T-cell (primary cell): Measurements from ENCODE around the gene TTYH3. TPM values are rescaled to one million over a fixed set of nuclear protein-coding genes. Genes with fewer than 3 reads are reported as not detected.
A peak's percentile ranks its signal among the peaks of the same experiment; 100 is the strongest.

Source experiments
- ATAC-seq, 4 experiments: fragments of 200-7000 bp in 3 of 4; fragments of 150-1000 bp in 1 of 4; cut with Tn5 transposase; replicated peaks in 1 of 4; 1 replicate in 3 of 4; 2 replicates in 1 of 4; pipeline ENCODE4 v1.10.0; 2021; ENCODE audit warnings: moderate library complexity in 3 of 4, mild to moderate bottlenecking in 2 of 4, moderate number of reproducible peaks in 1 of 4
- CTCF ChIA-PET, 2 donors: fragments of 300-600 bp; sonication (Branson Sonifier 250); formaldehyde crosslinking; loops; one replicate each; lab custom pipeline; 2022; ENCODE audit warnings: antibody characterized with exemption in 2 of 2; lab: Charles Lee
- POLR2A ChIA-PET, 2 donors: fragments of 300-600 bp; sonication (Branson Sonifier 250); formaldehyde crosslinking; loops; one replicate each; lab custom pipeline; 2022; ENCODE audit warnings: antibody characterized with exemption in 2 of 2; lab: Charles Lee
- DNase-seq, 35 experiments: peaks; one replicate each; pipeline versions ENCODE4 v3.0.0 to v3.0.0-alpha.2; 2013 to 2023
- H3K27ac ChIP-seq: one replicate; pipeline ENCODE4 v1.5.1; 2013; ENCODE audit warnings: low read length
- H3K27me3 ChIP-seq, 2 experiments: replicated peaks in 1 of 2; 1 replicate in 1 of 2; 2 replicates in 1 of 2; pipeline versions ENCODE4 v1.6.1 to v1.7.0; 2013; ENCODE audit warnings: low read length in 1 of 2, mixed read lengths in 1 of 2; ENCODE audit not compliant: control insufficient read depth in 2 of 2, insufficient read depth in 2 of 2; ENCODE audit errors: extremely low read depth in 1 of 2
- H3K36me3 ChIP-seq, 2 donors: 1 replicate in 1 of 2; 2 replicates in 1 of 2; pipeline versions ENCODE4 v1.6.1 to v1.7.0; 2013; ENCODE audit warnings: low read length in 1 of 2; ENCODE audit not compliant: control insufficient read depth in 2 of 2, insufficient read depth in 1 of 2; ENCODE audit errors: extremely low read depth in 1 of 2
- H3K4me1 ChIP-seq, 2 experiments: 1 replicate in 1 of 2; 2 replicates in 1 of 2; pipeline versions ENCODE4 v1.6.1 to v1.7.0; 2013; ENCODE audit warnings: low read length in 2 of 2, mixed read lengths in 1 of 2; ENCODE audit not compliant: insufficient read depth in 2 of 2, control insufficient read depth in 1 of 2; ENCODE audit errors: extremely low read depth in 1 of 2
- H3K4me3 ChIP-seq, 2 donors: 1 replicate in 1 of 2; 2 replicates in 1 of 2; pipeline versions ENCODE4 v1.5.1 to v1.7.0; 2013; ENCODE audit warnings: mild to moderate bottlenecking in 2 of 2, low read length in 1 of 2, moderate library complexity in 1 of 2; ENCODE audit not compliant: control insufficient read depth in 1 of 2; ENCODE audit errors: extremely low read depth in 1 of 2
- H3K9me3 ChIP-seq: 2 replicates; pipeline ENCODE4 v1.7.0; 2013
- H3K27ac Mint-ChIP-seq, 2 donors: one replicate each; pipeline ENCODE4 v1.8.0; 2020 to 2021; ENCODE audit warnings: mild to moderate bottlenecking in 2 of 2, mixed read lengths in 2 of 2
- H3K27me3 Mint-ChIP-seq, 2 donors: one replicate each; pipeline ENCODE4 v1.8.0; 2021 to 2022; ENCODE audit warnings: mixed read lengths in 2 of 2
- H3K36me3 Mint-ChIP-seq: one replicate; pipeline ENCODE4 v1.8.0; 2021; ENCODE audit warnings: mixed read lengths
- H3K4me1 Mint-ChIP-seq, 3 donors: one replicate each; pipeline ENCODE4 v1.8.0; 2020 to 2022; ENCODE audit warnings: mixed read lengths in 3 of 3, mild to moderate bottlenecking in 1 of 3
- H3K4me3 Mint-ChIP-seq, 3 donors: one replicate each; pipeline ENCODE4 v1.8.0; 2020 to 2022; ENCODE audit warnings: mild to moderate bottlenecking in 3 of 3, mixed read lengths in 3 of 3, moderate library complexity in 3 of 3
- H3K9me3 Mint-ChIP-seq, 3 donors: one replicate each; pipeline ENCODE4 v1.8.0; 2020 to 2022; ENCODE audit warnings: mixed read lengths in 3 of 3
- WGBS: methylation state at CpG from one replicate; pipeline ENCODE4 v1.1.5; 2013; ENCODE audit warnings: missing lambda C conversion rate; ENCODE audit not compliant: insufficient coverage; 5-methylcytosine and 5-hydroxymethylcytosine counted together
- total RNA-seq, 35 experiments: library from RNA in 6 of 35; stranded (reverse) in 6 of 35; fragments of 120-200 nt in 1 of 35; gene quantifications; one replicate each; pipeline versions ENCODE4 v1.2.1 to v1.2.4 and lab custom pipeline; 2013 to 2026

The TTYH3 gene
- total RNA-seq, 5 donors from 2014 or later (not counting 1 experiment from before 2014, with no cell fraction given), result 11.5 to 17.7 (median 14.5) TPM

DNA sequence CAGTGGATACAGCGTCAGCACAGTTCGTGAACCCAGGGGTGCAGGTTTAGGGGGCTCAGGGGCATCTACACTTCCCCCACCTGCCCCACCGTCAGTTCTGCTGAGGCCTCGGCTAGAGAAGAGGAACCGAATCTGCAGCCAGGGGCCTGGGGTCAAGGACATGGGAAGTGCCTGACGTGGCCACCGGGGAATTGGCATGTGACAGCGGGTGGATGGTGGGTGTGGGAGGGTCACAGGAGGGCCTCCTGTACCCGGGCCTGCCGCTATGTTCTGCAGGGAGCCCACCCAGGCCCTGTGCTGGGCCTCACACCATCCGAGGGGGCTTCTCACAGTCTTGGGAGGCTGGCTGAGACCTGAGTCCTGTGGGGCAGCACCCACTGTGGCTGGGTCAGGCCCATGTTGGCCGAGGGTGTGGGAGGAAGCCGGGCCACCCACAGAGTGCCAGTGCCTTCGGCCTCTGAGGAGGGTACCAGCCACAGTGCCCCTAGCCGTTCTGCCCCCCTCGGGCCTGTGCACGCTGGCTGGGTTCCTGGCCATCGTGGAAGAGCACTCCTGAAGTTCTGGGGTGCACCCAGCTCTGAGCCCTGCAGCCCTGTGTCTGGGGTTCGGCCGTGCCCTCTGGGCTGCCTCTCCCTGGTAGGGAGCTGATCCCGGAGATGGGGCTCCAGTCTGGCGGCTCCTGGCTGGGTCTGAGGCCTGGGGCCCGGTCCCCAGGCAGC, 5.9 kb downstream of the TTYH3 start:
- no peak for ATAC-seq
- Mint-ChIP-seq H3K27me3 (no peaks in the 10 kb centered on the region), H3K36me3 (no peaks in the 10 kb centered on the region), H3K27ac (no peak overlapping the region), H3K4me3 (no peak overlapping the region), H3K4me1 (peaks cover 12 to 16% (median 14%) of the 10 kb centered on the region in 3 donors), H3K9me3 (no peaks in the 10 kb centered on the region)
- peaks cover 0 to 3% of the 10 kb centered on the region in 2 experiments for H3K27me3 ChIP-seq
- CTCF ChIA-PET, result interaction anchor here in 1 of 2 donors (0.6 kb wide), 1 partner anchor 258 kb away, joined by 4 read pairs; no protein-coding TSS in a partner anchor
- H3K4me1 ChIP-seq, result peaks cover 2 to 17% of the 10 kb centered on the region in 2 experiments
- DNase-seq, result peak in 1 of 35 experiments; percentile 43
- peaks cover 0 to 15% of the 10 kb centered on the region in 2 donors for H3K36me3 ChIP-seq
- H3K9me3 ChIP-seq, result no peaks in the 10 kb centered on the region
- POLR2A ChIA-PET, result no interaction called here
- H3K4me3 ChIP-seq, result no peak overlapping the region
- 80% methylated on average over 19 of the region's 23 CpGs for WGBS
- no peak overlapping the region for H3K27ac ChIP-seq

- peaks cover 0 to 15% of the 10 kb centered on the region in 2 donors for H3K36me3 ChIP-seq
- ChIA-PET POLR2A (no interaction called here), CTCF (interaction anchor here in 1 of 2 donors (0.6 kb wide), 1 partner anchor 259 kb away, joined by 4 read pairs; no protein-coding TSS in a partner anchor)
- Mint-ChIP-seq H3K27me3 (no peaks in the 10 kb centered on the region), H3K4me3 (no peak overlapping the region), H3K9me3 (no peaks in the 10 kb centered on the region), H3K4me1 (peaks cover 8 to 13% (median 11%) of the 10 kb centered on the region in 3 donors), H3K27ac (no peak overlapping the region), H3K36me3 (no peaks in the 10 kb centered on the region)
- 94% methylated on average over 28 of the region's 34 CpGs for WGBS
- no peak overlapping the region for H3K4me3 ChIP-seq
- DNase-seq (no peak), ATAC-seq (no peak)
- peaks cover 0 to under 1% of the 10 kb centered on the region in 2 experiments for H3K27me3 ChIP-seq
- no peaks in the 10 kb centered on the region for H3K9me3 ChIP-seq
- no peak overlapping the region for H3K27ac ChIP-seq
- H3K4me1 ChIP-seq, result peaks cover 2 to 9% of the 10 kb centered on the region in 2 experiments
These were observed 6.6 kb downstream of the TTYH3 start for GRCh38 chr7:2638224-2638991.

DNA sequence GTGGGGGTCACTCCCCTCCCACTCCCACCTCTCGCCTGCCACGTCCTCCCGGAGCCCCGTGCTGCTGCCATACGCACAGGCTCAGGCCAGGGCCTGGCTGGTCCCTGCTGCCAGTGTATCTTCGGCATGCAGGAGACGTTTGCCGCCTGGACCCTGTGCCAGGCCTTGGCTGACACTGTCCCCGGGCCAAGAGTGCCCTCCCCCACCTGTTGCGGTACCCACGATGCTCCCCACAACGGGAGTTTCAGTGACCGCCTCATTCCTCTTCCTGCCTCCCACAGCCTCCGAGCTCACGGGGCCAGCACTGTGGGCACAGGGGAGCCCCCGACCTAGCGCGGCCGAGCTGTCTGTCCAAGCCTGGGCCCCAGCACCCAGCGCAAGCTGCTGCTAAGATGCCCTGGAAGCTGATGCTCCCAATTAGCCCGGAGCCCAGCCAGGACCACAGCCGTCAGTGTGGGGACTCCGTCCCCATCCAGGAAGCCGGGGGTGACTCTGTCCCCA, 7.4 kb downstream of the TTYH3 start:
- H3K9me3 ChIP-seq, result no peaks in the 10 kb centered on the region
- no peaks in the 10 kb centered on the region for H3K36me3 Mint-ChIP-seq
- H3K4me3 ChIP-seq, result no peak overlapping the region
- H3K4me1 Mint-ChIP-seq, result peaks cover 0 to 17% (median 11%) of the 10 kb centered on the region in 3 donors
- no peak overlapping the region for H3K27ac Mint-ChIP-seq
- H3K9me3 Mint-ChIP-seq, result no peaks in the 10 kb centered on the region
- H3K4me1 ChIP-seq, result peaks cover 0 to 8% of the 10 kb centered on the region in 2 experiments
- H3K27me3 Mint-ChIP-seq, result no peaks in the 10 kb centered on the region
- H3K27ac ChIP-seq, result no peak overlapping the region
- WGBS, result 88% methylated on average over 19 of the region's 24 CpGs
- no peak overlapping the region for H3K4me3 Mint-ChIP-seq
- ATAC-seq (no peak), DNase-seq (no peak)
- H3K36me3 ChIP-seq, result peaks cover 0 to 13% of the 10 kb centered on the region in 2 donors
- no peaks in the 10 kb centered on the region for H3K27me3 ChIP-seq
- CTCF ChIA-PET, result no interaction called here
- POLR2A ChIA-PET, result no interaction called here

GRCh38 chr7:2639695-2640481, 8.1 kb downstream of the TTYH3 start:
- Histone ChIP-seq H3K9me3 (no peaks in the 10 kb centered on the region), H3K4me3 (no peak overlapping the region), H3K27ac (no peak overlapping the region), H3K4me1 (peaks cover 0 to 14% of the 10 kb centered on the region in 2 experiments), H3K27me3 (no peaks in the 10 kb centered on the region), H3K36me3 (peaks cover 0 to 13% of the 10 kb centered on the region in 2 donors)
- H3K4me3 Mint-ChIP-seq, result no peak overlapping the region
- H3K4me1 Mint-ChIP-seq, result peaks cover 6 to 23% (median 18%) of the 10 kb centered on the region in 3 donors
- ChIA-PET CTCF (no interaction called here), POLR2A (no interaction called here)
- DNase-seq, result no peak
- H3K9me3 Mint-ChIP-seq, result no peaks in the 10 kb centered on the region
- 94% methylated on average over 26 of the region's 37 CpGs for WGBS
- H3K27me3 Mint-ChIP-seq, result no peaks in the 10 kb centered on the region
- no peaks in the 10 kb centered on the region for H3K36me3 Mint-ChIP-seq
- no peak for ATAC-seq
- no peak overlapping the region for H3K27ac Mint-ChIP-seq

DNA sequence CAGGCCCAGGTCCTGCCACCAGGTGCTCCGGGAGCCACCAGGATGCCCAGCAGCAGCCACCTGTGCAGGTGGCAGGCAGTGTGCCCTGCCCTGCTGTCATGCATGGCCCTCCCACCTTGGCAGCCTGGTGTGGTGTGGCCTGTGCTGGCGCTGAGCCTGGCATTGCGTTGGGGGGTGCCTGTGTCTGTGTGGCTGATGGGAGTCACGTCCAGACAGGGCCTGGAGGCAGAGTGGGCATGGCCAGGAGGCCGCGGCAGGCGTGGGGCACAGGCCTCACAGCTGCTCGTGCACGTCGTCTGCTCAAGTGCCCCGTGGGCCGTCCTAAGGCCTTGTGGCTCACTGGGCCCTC, 8.7 kb downstream of the TTYH3 start:
- Histone ChIP-seq H3K4me1 (peaks cover 2 to 19% of the 10 kb centered on the region in 2 experiments), H3K36me3 (peaks cover 0 to 13% of the 10 kb centered on the region in 2 donors), H3K27ac (no peak overlapping the region), H3K4me3 (no peak overlapping the region), H3K27me3 (no peaks in the 10 kb centered on the region), H3K9me3 (no peaks in the 10 kb centered on the region)
- no peak for ATAC-seq
- POLR2A ChIA-PET, result no interaction called here
- CTCF ChIA-PET, result no interaction called here
- Mint-ChIP-seq H3K9me3 (no peaks in the 10 kb centered on the region), H3K4me1 (peaks cover 12 to 29% (median 22%) of the 10 kb centered on the region in 3 donors), H3K27me3 (no peaks in the 10 kb centered on the region), H3K36me3 (no peaks in the 10 kb centered on the region), H3K4me3 (no peak overlapping the region), H3K27ac (no peak overlapping the region)
- WGBS, result 96% methylated on average over 10 of the region's 12 CpGs
- DNase-seq, result no peak

- H3K4me1 Mint-ChIP-seq, result peaks cover 15 to 31% (median 25%) of the 10 kb centered on the region in 3 donors
- DNase-seq (no peak), ATAC-seq (no peak)
- ChIA-PET POLR2A (no interaction called here), CTCF (no interaction called here)
- no peaks in the 10 kb centered on the region for H3K9me3 ChIP-seq
- H3K36me3 ChIP-seq, result peaks cover 0 to 13% of the 10 kb centered on the region in 2 donors
- 94% methylated on average over 7 of the region's 9 CpGs for WGBS
- peaks cover 2 to 24% of the 10 kb centered on the region in 2 experiments for H3K4me1 ChIP-seq
- no peak overlapping the region for H3K4me3 ChIP-seq
- H3K27me3 ChIP-seq, result no peaks in the 10 kb centered on the region
- H3K4me3 Mint-ChIP-seq, result no peak overlapping the region
- no peaks in the 10 kb centered on the region for H3K36me3 Mint-ChIP-seq
- H3K27ac Mint-ChIP-seq, result no peak overlapping the region
- no peaks in the 10 kb centered on the region for H3K27me3 Mint-ChIP-seq
- no peaks in the 10 kb centered on the region for H3K9me3 Mint-ChIP-seq
- no peak overlapping the region for H3K27ac ChIP-seq
These were observed 9.1 kb downstream of the TTYH3 start for GRCh38 chr7:2640846-2641316.
